Measurements from ENCODE around the gene EFCAB11. TPM values are rescaled to one million over a fixed set of nuclear protein-coding genes. Genes with fewer than 3 reads are reported as not detected.

EFCAB11 gene
- 1 to 10 TPM; 2.9 to 5.0 (median 4.1) TPM for total RNA-seq

GRCh38 chr14:89954070-89955021, at the start of gene EFCAB11:
Gene EFCAB11 (minus strand): TSS chr14:89954730. CDS start chr14:89954660, 70 bp downstream.
- DNase-seq (ENCODE audit: low spot score), result peak; percentile 86
- ATAC-seq (ENCODE audit: low FRiP score), result peak; percentile 89
- TF ChIP-seq CTCF (IDR thresholded peaks at IDR 0.05), result no peak

GRCh38 chr14:90003526-90004307, 49.2 kb upstream of the EFCAB11 start:
- TF ChIP-seq CTCF (IDR thresholded peaks at IDR 0.05), result no peak

GRCh38 chr14:90000935-90001334, 46.4 kb upstream of the EFCAB11 start:
- no peak for DNase-seq (ENCODE audit: low spot score)
- TF ChIP-seq CTCF (IDR thresholded peaks at IDR 0.05), result no peak
- ATAC-seq (ENCODE audit: low FRiP score), result no peak

More at GRCh38 chr14:90003526-90004307, 49.2 kb upstream of the EFCAB11 start:
- DNase-seq (ENCODE audit: low spot score), result no peak
- no peak for ATAC-seq (ENCODE audit: low FRiP score)

GRCh38 chr14:89996963-89997362, 42.4 kb upstream of the EFCAB11 start:
- TF ChIP-seq CTCF (IDR thresholded peaks at IDR 0.05), result no peak
- ATAC-seq (ENCODE audit: low FRiP score), result no peak
- DNase-seq (ENCODE audit: low spot score), result no peak

GRCh38 chr14:89992273-89992672, 37.7 kb upstream of the EFCAB11 start:
- TF ChIP-seq CTCF (IDR thresholded peaks at IDR 0.05), result no peak
- no peak for DNase-seq (ENCODE audit: low spot score)
- no peak for ATAC-seq (ENCODE audit: low FRiP score)

- ATAC-seq (ENCODE audit: low FRiP score), result no peak
- DNase-seq (ENCODE audit: low spot score), result no peak
- TF ChIP-seq CTCF (IDR thresholded peaks at IDR 0.05), result no peak
Measured at GRCh38 chr14:89990623-89991275, 36.2 kb upstream of the EFCAB11 start.
